Uterus (tissue), 2 donors: Measurements from ENCODE around the gene UBE2E3.

Experiments used
- POLR2A ChIP-seq, 2 donors: fragments of 450-650 bp; IDR thresholded peaks; one replicate each; pipeline ENCODE4 v1.6.1; 2016; ENCODE audit warnings: antibody characterized with exemption in 2 of 2, mild to moderate bottlenecking in 1 of 2, moderate library complexity in 1 of 2
- TF ChIP-seq, protein P1 (sequence below), 4 experiments: fragments of 200-600 bp in 2 of 4; fragments of 450-650 bp in 2 of 4; sonication (generic) in 2 of 4; IDR thresholded peaks; one replicate each; pipeline ENCODE4 v1.5.1; 2016 to 2019; ENCODE audit warnings: antibody characterized with exemption in 4 of 4, mild to moderate bottlenecking in 2 of 4, moderate library complexity in 1 of 4

DNA sequence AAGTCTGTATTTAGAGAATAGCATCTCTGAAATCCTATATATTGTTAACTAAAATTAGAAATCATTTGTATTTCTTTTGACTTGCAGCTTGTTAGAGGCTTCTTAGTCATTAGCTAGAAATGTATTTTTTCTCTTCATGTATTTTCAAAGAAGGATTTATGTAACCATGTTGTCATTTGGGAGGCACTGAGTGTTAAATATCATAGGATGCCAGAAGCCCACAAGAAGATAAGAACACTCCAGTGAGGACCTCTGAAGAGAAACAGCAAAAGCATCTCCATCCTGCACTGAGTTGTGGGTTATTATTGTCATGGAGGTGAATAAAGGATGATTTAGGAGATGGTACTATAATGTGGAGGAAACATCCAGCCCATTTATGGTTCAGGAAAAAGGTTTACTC, 93.5 kb downstream of the UBE2E3 start:
- TF ChIP-seq POLR2A (IDR thresholded peaks at IDR 0.05) = no peak
- TF ChIP-seq, protein P1, sequence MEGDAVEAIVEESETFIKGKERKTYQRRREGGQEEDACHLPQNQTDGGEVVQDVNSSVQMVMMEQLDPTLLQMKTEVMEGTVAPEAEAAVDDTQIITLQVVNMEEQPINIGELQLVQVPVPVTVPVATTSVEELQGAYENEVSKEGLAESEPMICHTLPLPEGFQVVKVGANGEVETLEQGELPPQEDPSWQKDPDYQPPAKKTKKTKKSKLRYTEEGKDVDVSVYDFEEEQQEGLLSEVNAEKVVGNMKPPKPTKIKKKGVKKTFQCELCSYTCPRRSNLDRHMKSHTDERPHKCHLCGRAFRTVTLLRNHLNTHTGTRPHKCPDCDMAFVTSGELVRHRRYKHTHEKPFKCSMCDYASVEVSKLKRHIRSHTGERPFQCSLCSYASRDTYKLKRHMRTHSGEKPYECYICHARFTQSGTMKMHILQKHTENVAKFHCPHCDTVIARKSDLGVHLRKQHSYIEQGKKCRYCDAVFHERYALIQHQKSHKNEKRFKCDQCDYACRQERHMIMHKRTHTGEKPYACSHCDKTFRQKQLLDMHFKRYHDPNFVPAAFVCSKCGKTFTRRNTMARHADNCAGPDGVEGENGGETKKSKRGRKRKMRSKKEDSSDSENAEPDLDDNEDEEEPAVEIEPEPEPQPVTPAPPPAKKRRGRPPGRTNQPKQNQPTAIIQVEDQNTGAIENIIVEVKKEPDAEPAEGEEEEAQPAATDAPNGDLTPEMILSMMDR (IDR thresholded peaks at IDR 0.05) = no peak
